ENCODE measurements around the gene LRRTM1.

Gene LRRTM1, protein sequence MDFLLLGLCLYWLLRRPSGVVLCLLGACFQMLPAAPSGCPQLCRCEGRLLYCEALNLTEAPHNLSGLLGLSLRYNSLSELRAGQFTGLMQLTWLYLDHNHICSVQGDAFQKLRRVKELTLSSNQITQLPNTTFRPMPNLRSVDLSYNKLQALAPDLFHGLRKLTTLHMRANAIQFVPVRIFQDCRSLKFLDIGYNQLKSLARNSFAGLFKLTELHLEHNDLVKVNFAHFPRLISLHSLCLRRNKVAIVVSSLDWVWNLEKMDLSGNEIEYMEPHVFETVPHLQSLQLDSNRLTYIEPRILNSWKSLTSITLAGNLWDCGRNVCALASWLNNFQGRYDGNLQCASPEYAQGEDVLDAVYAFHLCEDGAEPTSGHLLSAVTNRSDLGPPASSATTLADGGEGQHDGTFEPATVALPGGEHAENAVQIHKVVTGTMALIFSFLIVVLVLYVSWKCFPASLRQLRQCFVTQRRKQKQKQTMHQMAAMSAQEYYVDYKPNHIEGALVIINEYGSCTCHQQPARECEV

DNA sequence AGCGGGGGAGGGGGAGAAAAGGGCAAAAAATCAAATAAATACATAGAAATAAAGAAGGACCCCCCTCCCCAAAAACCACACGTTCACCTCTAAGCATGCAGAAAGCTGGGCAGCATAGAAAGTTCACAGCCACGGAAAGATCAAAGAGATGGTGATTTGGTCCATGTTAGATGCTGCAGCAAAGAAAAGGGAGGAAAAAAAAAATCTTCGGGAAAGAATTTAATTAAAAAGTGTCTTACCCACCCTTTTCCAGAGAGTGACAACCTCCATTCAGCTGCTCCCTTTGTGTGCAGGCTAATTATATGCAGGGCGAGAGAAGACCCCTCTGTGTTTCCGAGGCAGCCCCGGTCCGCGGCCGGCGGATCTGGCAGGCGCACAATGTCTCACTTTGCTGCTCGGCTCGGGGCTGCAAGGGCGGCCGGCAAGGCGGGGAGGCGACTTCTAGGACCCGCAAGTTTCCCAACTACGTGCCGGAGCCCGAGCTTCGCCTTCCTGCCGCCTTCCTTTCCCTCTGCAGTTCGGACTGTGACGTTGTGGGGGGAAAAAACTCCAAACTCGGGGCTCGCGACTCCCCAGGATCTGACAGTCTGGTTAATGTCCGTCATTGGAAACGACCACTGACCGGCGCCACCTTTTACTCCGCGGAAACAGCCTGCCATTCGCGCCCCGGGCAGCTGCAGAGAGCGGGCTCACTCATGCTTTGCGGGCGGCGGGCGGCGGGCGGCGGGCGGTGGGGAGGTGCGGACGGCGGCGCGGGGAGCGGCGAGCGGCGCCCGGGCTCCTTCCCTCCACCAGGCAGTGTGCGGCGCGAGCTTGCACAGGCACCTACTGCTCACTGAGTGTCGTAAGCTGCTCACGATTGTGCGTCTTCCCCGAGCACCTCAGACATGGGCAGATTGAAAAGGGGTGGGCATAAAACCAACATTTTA is at the start of gene LRRTM1:
Gene LRRTM1, minus strand, starts transcription at position 844 of the 929 bp plus-strand sequence. CDS start 933 bp downstream, outside the sequence.
- Histone ChIP-seq H2AFZ (ENCODE audit: low read depth) (no peak within 1 kb of the TSS), H3K27ac (no peak within 1 kb of the TSS), H3K9ac (no peak within 1 kb of the TSS), H4K20me1 (ENCODE audit: insufficient read depth) (no peaks in the 10 kb centered on the region), H3K4me1 (ENCODE audit: low read depth, poor library complexity, severe bottlenecking) (no peaks in the 10 kb centered on the region), H3K36me3 (ENCODE audit: insufficient read depth) (no peaks in the 10 kb centered on the region), H3K4me2 (no peak within 1 kb of the TSS), H3K27me3 (ENCODE audit: insufficient read depth, low read depth) (no peaks in the 10 kb centered on the region), H3K4me3 (IDR thresholded peaks at IDR 0.05; ENCODE audit: insufficient read depth, low read depth, low read length) (no peak within 1 kb of the TSS), H3K79me2 (ENCODE audit: insufficient read depth, low read depth) (no peaks in the 10 kb centered on the region)
- TF ChIP-seq, protein P1, sequence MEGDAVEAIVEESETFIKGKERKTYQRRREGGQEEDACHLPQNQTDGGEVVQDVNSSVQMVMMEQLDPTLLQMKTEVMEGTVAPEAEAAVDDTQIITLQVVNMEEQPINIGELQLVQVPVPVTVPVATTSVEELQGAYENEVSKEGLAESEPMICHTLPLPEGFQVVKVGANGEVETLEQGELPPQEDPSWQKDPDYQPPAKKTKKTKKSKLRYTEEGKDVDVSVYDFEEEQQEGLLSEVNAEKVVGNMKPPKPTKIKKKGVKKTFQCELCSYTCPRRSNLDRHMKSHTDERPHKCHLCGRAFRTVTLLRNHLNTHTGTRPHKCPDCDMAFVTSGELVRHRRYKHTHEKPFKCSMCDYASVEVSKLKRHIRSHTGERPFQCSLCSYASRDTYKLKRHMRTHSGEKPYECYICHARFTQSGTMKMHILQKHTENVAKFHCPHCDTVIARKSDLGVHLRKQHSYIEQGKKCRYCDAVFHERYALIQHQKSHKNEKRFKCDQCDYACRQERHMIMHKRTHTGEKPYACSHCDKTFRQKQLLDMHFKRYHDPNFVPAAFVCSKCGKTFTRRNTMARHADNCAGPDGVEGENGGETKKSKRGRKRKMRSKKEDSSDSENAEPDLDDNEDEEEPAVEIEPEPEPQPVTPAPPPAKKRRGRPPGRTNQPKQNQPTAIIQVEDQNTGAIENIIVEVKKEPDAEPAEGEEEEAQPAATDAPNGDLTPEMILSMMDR (conservative IDR thresholded peaks at IDR 0.05; ENCODE audit: low read depth, low read length): no peak

DNA sequence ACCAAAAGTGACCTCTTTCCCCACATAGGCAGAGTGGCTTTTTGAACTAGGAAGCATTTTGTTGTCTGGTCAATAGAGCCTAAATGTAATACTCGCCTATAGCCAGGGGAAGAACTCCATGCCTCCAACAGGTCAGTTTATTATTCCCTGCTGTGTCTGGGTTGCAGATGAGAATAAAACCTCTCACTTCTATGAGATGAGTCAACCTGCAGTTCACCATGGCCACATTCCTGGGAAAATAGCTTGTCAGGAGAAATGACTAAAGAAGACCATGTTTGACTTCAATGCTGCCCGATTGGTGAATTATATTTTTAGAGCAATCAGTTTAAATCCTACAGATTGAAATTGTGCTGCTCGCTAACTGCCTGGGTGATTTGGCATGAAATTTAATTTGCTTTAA is 46.7 kb upstream of the LRRTM1 start:
- Histone ChIP-seq H3K36me3 (ENCODE audit: insufficient read depth) (no peaks in the 10 kb centered on the region), H3K27me3 (ENCODE audit: insufficient read depth, low read depth) (no peaks in the 10 kb centered on the region), H2AFZ (ENCODE audit: low read depth) (no peak overlapping the region), H3K4me3 (IDR thresholded peaks at IDR 0.05; ENCODE audit: insufficient read depth, low read depth, low read length) (no peak overlapping the region), H3K27ac (no peak overlapping the region), H3K79me2 (ENCODE audit: insufficient read depth, low read depth) (no peaks in the 10 kb centered on the region), H4K20me1 (ENCODE audit: insufficient read depth) (no peaks in the 10 kb centered on the region), H3K9ac (no peak overlapping the region), H3K4me2 (no peak overlapping the region), H3K4me1 (ENCODE audit: low read depth, poor library complexity, severe bottlenecking) (no peaks in the 10 kb centered on the region)
- TF ChIP-seq, protein P1 (conservative IDR thresholded peaks at IDR 0.05; ENCODE audit: low read depth, low read length): no peak

DNA sequence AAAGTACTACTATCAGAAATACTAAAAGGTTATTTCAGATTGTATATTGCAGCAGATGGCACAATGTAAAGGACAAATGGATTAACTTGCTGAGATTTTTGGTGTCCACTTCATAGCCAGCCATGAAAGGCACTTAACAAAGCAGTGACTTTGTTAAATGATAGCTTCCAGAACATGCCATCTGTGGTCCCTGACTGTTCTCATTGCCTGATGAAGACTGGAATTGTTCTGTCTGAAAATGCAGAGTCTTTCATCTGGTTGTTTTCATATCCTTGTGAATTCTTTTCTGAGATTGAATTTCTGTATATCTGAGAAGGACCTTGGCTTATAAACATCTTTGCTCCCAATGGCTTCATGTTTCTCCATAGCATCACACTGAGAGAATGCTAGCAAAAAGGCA is 44.4 kb upstream of the LRRTM1 start:
- Histone ChIP-seq H3K79me2 (ENCODE audit: insufficient read depth, low read depth) (no peaks in the 10 kb centered on the region), H3K27me3 (ENCODE audit: insufficient read depth, low read depth) (no peaks in the 10 kb centered on the region), H3K4me3 (IDR thresholded peaks at IDR 0.05; ENCODE audit: insufficient read depth, low read depth, low read length) (no peak overlapping the region), H2AFZ (ENCODE audit: low read depth) (no peak overlapping the region), H3K9ac (no peak overlapping the region), H3K4me2 (no peak overlapping the region), H3K36me3 (ENCODE audit: insufficient read depth) (no peaks in the 10 kb centered on the region), H4K20me1 (ENCODE audit: insufficient read depth) (no peaks in the 10 kb centered on the region), H3K27ac (no peak overlapping the region), H3K4me1 (ENCODE audit: low read depth, poor library complexity, severe bottlenecking) (no peaks in the 10 kb centered on the region)
- TF ChIP-seq, protein P1 (conservative IDR thresholded peaks at IDR 0.05; ENCODE audit: low read depth, low read length): no peak

DNA sequence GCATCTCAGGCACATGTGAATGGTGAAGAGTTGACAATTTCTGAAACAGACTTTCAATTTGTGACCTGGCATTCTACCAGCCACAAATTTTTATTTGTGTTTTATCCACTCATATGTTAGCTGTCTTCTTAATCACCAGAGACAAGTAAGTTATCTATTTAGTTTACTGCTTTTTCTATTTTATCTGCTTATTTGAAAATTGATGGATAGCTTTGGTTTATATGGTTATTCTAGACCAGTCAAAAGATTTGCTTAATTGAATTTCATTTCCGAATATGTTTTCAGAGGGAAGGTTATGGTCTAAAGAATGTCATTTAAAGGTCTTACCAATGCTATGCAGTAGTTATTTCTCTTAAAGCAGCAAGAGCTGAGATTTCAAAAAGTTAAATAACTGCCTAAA is 43.5 kb upstream of the LRRTM1 start:
- no peak overlapping the region for H3K4me3 ChIP-seq (IDR thresholded peaks at IDR 0.05; ENCODE audit: insufficient read depth, low read depth, low read length)
- no peaks in the 10 kb centered on the region for H3K79me2 ChIP-seq (ENCODE audit: insufficient read depth, low read depth)
- TF ChIP-seq, protein P1 (conservative IDR thresholded peaks at IDR 0.05; ENCODE audit: low read depth, low read length): no peak
- H3K4me1 ChIP-seq (ENCODE audit: low read depth, poor library complexity, severe bottlenecking): no peaks in the 10 kb centered on the region
- no peaks in the 10 kb centered on the region for H4K20me1 ChIP-seq (ENCODE audit: insufficient read depth)
- H3K36me3 ChIP-seq (ENCODE audit: insufficient read depth): no peaks in the 10 kb centered on the region
- H3K9ac ChIP-seq: no peak overlapping the region
- no peak overlapping the region for H2AFZ ChIP-seq (ENCODE audit: low read depth)
- H3K27me3 ChIP-seq (ENCODE audit: insufficient read depth, low read depth): no peaks in the 10 kb centered on the region
- H3K27ac ChIP-seq: no peak overlapping the region
- no peak overlapping the region for H3K4me2 ChIP-seq
